ENCODE data around the gene ARHGAP6. TPM values are rescaled to one million over a fixed set of nuclear protein-coding genes. Genes with fewer than 3 reads are reported as not detected.

Gene ARHGAP6
- total RNA-seq, 1 experiment from 2014 or later, result 0.10 TPM

GRCh38 chrX:11172415-11172814 is 493.3 kb downstream of the ARHGAP6 start:
- BruUV-seq (replicated peaks), result no TSS peak
- ATAC-seq (no peak), DNase-seq (ENCODE audit: low read depth, low spot score) (no peak)
- Histone ChIP-seq H3K79me2 (ENCODE audit: insufficient read depth, low read length) (no peaks in the 10 kb centered on the region), H3K9me2 (ENCODE audit: insufficient read depth) (no peaks in the 10 kb centered on the region), H3K9ac (ENCODE audit: low read length) (no peak overlapping the region), H3K4me1 (ENCODE audit: control insufficient read depth in 1 of 2, insufficient read depth in 2 of 2, low read length in 2 of 2) (no peaks in the 10 kb centered on the region), H3K4me3 (replicated peaks in 1 of 2; ENCODE audit: low read depth in 1 of 2, low read length in 2 of 2) (no peak overlapping the region), H3K27me3 (ENCODE audit: insufficient read depth, low read length) (no peaks in the 10 kb centered on the region), H3K9me3 (ENCODE audit: control insufficient read depth in 1 of 2, insufficient read depth in 1 of 2, low read depth in 1 of 2, low read length in 2 of 2) (no peaks in the 10 kb centered on the region), H3K27ac (ENCODE audit: low read depth, low read length) (no peak overlapping the region), H2AFZ (ENCODE audit: low read depth, low read length, poor library complexity, severe bottlenecking) (no peak overlapping the region), H3K36me3 (ENCODE audit: control insufficient read depth in 1 of 2, insufficient read depth in 2 of 2, low read length in 2 of 2) (no peaks in the 10 kb centered on the region), H3K4me2 (ENCODE audit: low read length) (no peak overlapping the region), H4K20me1 (ENCODE audit: insufficient read depth) (no peaks in the 10 kb centered on the region)
- ChIA-PET POLR2A (no interaction called here), RAD21 (ENCODE audit: low non-redundant PET in 1 of 2, low total read pairs in 2 of 2, uncharacterized antibody in 2 of 2, unreplicated experiment in 2 of 2) (no interaction called here), CTCF (no interaction called here)
- TF ChIP-seq ATF3 (IDR thresholded peaks at IDR 0.05), result no peak
- TF ChIP-seq SRF (IDR thresholded peaks at IDR 0.05; ENCODE audit: low read depth), result no peak
- no peak for TF ChIP-seq CBX3 (IDR thresholded peaks at IDR 0.05; ENCODE audit: low read depth)
- no peak for TF ChIP-seq SP1 (IDR thresholded peaks at IDR 0.05; ENCODE audit: low read depth)
- no peak for TF ChIP-seq EGR1 (IDR thresholded peaks at IDR 0.05; ENCODE audit: low read depth)
- TF ChIP-seq ZNF274 (IDR thresholded peaks at IDR 0.05; ENCODE audit: low read depth, low read length), result no peak
- TF ChIP-seq FOSL1 (IDR thresholded peaks at IDR 0.05; ENCODE audit: low read depth), result no peak
- no peak for TF ChIP-seq ELF1 (IDR thresholded peaks at IDR 0.05; ENCODE audit: borderline replicate concordance, low read depth)
- no peak for TF ChIP-seq POLR2A (IDR thresholded peaks at IDR 0.05; ENCODE audit: borderline replicate concordance, extremely low read depth, insufficient read depth, insufficient read length)
- intact Hi-C loops (cut with micrococcal nuclease), result no loop called here

- no peak overlapping the region for H2AFZ ChIP-seq (ENCODE audit: low read depth, low read length, poor library complexity, severe bottlenecking)
- H3K9me3 ChIP-seq (ENCODE audit: control insufficient read depth in 1 of 2, insufficient read depth in 1 of 2, low read depth in 1 of 2, low read length in 2 of 2), result no peaks in the 10 kb centered on the region
- H3K9me2 ChIP-seq (ENCODE audit: insufficient read depth), result no peaks in the 10 kb centered on the region
- no peaks in the 10 kb centered on the region for H3K36me3 ChIP-seq (ENCODE audit: control insufficient read depth in 1 of 2, insufficient read depth in 2 of 2, low read length in 2 of 2)
- BruUV-seq (replicated peaks), result no TSS peak
- DNase-seq (ENCODE audit: low read depth, low spot score), result no peak
- no peak overlapping the region for H3K4me3 ChIP-seq (replicated peaks in 1 of 2; ENCODE audit: low read depth in 1 of 2, low read length in 2 of 2)
- no peaks in the 10 kb centered on the region for H4K20me1 ChIP-seq (ENCODE audit: insufficient read depth)
- no peaks in the 10 kb centered on the region for H3K4me1 ChIP-seq (ENCODE audit: control insufficient read depth in 1 of 2, insufficient read depth in 2 of 2, low read length in 2 of 2)
- no peak overlapping the region for H3K4me2 ChIP-seq (ENCODE audit: low read length)
- no peaks in the 10 kb centered on the region for H3K27me3 ChIP-seq (ENCODE audit: insufficient read depth, low read length)
- intact Hi-C loops (cut with micrococcal nuclease), result no loop called here
- CTCF ChIA-PET, result no interaction called here
- RAD21 ChIA-PET (ENCODE audit: low non-redundant PET in 1 of 2, low total read pairs in 2 of 2, uncharacterized antibody in 2 of 2, unreplicated experiment in 2 of 2), result no interaction called here
- H3K79me2 ChIP-seq (ENCODE audit: insufficient read depth, low read length), result no peaks in the 10 kb centered on the region
- H3K9ac ChIP-seq (ENCODE audit: low read length), result no peak overlapping the region
- POLR2A ChIA-PET, result no interaction called here
- H3K27ac ChIP-seq (ENCODE audit: low read depth, low read length), result no peak overlapping the region
- ATAC-seq, result no peak
- TF ChIP-seq FOSL1 (IDR thresholded peaks at IDR 0.05; ENCODE audit: low read depth) (no peak), POLR2AphosphoS5 (IDR thresholded peaks at IDR 0.05; ENCODE audit: low read depth, low read length) (no peak), ZBTB33 (IDR thresholded peaks at IDR 0.05; ENCODE audit: extremely low read depth, insufficient replicate concordance, low read length) (no peak), SP1 (IDR thresholded peaks at IDR 0.05; ENCODE audit: low read depth) (no peak), SIN3A (IDR thresholded peaks at IDR 0.05; ENCODE audit: low read depth) (no peak), EZH2 (IDR thresholded peaks at IDR 0.05) (no peak), JUND (IDR thresholded peaks at IDR 0.05) (no peak), EGR1 (IDR thresholded peaks at IDR 0.05; ENCODE audit: low read depth) (no peak), CBX3 (IDR thresholded peaks at IDR 0.05; ENCODE audit: low read depth) (no peak), YY1 (IDR thresholded peaks at IDR 0.05; ENCODE audit: extremely low read depth, insufficient replicate concordance, low read depth, low read length) (no peak), SRF (IDR thresholded peaks at IDR 0.05; ENCODE audit: low read depth) (no peak), ZNF274 (IDR thresholded peaks at IDR 0.05; ENCODE audit: low read depth, low read length) (no peak), CEBPB (IDR thresholded peaks at IDR 0.05; ENCODE audit: low read depth) (no peak), RAD21 (IDR thresholded peaks at IDR 0.05; ENCODE audit: low read depth) (no peak), REST (IDR thresholded peaks at IDR 0.05; ENCODE audit: low read depth) (no peak)
Observed at GRCh38 chrX:11171956-11172355, 493.8 kb downstream of the ARHGAP6 start.

Data from HCT116 (cell line).